Retinal pigment epithelial cell (primary cell): ENCODE data around the gene SERAC1.

Experiments used
- DNase-seq: peaks from one replicate; pipeline ENCODE4 v3.0.0-alpha.2; 2010; ENCODE audit warnings: low read depth
- H3K4me3 ChIP-seq: 2 replicates; pipeline ENCODE4 v1.5.1; 2011; ENCODE audit warnings: mild to moderate bottlenecking, low read length, control low read depth, moderate library complexity
- TF ChIP-seq, protein P1 (sequence below): conservative IDR thresholded peaks from 2 replicates; pipeline ENCODE4 v1.5.1; 2011; ENCODE audit warnings: low read depth, low read length, control low read depth, inconsistent platforms

The SERAC1 gene

DNA sequence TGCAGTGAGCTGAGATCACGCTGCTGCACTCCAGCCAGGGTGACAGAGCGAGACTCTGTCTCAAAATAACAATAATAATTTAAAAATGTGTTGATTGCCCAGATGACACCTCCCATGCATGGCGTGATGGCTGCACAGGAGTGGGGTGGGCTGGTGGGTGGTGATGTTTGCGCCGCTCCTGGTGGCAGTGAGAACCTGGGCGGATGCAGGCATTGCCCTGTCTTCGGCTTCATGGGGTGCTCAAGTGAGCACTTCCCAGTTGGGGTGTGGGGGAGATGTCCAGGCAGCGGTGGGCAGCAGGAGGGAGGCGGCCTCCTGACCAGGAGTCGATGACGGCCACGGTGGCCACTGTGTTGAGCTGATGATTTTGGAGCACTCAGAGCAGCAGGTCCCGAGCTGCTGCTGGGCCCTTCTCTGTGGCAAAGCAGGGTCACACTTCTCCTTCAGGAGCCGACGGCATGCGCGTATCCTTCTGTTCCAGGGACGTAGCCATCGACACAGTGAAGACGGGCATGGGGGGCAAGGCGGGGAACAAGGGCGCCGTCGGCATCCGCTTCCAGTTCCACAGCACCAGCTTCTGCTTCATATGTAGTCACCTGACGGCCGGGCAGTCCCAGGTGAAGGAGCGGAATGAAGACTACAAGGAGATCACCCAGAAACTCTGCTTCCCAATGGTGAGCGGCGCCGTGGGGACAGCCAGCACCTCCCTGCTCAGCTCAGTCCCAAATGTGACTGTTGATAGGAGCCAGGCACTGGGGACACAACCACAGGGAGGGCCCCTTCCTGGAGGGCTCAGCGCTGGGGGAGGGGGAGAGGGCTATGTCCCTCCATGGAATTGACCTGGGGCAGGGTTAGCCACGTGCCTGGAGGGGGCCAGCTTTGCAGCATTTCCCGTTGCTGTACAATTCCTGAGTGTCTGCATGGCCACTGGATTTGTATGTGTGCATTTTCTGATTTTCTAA is 96.7 kb downstream of the SERAC1 start:
- H3K4me3 ChIP-seq, result no peak overlapping the region
- no peak for DNase-seq
- TF ChIP-seq, protein P1, sequence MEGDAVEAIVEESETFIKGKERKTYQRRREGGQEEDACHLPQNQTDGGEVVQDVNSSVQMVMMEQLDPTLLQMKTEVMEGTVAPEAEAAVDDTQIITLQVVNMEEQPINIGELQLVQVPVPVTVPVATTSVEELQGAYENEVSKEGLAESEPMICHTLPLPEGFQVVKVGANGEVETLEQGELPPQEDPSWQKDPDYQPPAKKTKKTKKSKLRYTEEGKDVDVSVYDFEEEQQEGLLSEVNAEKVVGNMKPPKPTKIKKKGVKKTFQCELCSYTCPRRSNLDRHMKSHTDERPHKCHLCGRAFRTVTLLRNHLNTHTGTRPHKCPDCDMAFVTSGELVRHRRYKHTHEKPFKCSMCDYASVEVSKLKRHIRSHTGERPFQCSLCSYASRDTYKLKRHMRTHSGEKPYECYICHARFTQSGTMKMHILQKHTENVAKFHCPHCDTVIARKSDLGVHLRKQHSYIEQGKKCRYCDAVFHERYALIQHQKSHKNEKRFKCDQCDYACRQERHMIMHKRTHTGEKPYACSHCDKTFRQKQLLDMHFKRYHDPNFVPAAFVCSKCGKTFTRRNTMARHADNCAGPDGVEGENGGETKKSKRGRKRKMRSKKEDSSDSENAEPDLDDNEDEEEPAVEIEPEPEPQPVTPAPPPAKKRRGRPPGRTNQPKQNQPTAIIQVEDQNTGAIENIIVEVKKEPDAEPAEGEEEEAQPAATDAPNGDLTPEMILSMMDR, result no peak

DNA sequence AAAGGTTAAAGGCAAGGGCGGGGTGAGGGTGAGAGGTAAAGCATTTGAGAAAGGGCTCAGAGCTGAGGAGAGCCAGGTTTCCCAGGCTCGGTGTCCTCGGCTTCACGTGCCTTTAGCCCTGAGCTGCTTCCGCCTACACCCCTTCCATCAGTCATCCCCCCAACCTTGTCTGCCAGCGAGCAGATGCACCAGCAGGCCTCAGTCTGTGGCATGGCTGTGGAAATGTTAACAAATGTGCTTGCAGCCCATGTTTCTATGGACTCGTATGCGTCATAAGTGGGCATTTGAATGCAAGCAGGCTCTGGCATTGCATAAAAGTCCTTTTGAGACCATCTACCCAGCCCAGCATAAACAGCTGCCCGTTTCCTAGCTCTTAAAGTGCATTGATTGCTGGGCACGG is 97.5 kb downstream of the SERAC1 start:
- no peak overlapping the region for H3K4me3 ChIP-seq
- DNase-seq, result no peak
- TF ChIP-seq, protein P1, result no peak

DNA sequence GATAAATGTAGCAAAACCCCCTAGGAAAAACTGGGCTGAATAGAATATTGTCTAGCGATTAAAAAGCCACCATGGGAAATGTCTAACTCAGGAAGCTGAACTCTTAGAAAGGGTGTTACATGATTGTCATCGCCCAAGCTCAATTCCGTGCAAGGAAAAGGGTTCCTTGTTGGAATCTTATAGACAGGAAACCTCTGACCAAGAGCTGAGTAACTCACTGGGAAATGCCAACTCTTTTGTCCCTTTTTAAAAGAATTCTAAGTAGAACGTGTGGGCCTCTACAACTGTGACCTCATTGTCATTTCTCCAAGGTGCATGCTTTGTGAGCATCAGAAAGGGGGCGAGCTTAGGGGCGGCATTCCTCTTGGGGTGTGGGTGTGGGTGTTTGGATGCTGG is 98.3 kb downstream of the SERAC1 start:
- TF ChIP-seq, protein P1, result no peak
- DNase-seq, result no peak
- H3K4me3 ChIP-seq, result no peak overlapping the region

DNA sequence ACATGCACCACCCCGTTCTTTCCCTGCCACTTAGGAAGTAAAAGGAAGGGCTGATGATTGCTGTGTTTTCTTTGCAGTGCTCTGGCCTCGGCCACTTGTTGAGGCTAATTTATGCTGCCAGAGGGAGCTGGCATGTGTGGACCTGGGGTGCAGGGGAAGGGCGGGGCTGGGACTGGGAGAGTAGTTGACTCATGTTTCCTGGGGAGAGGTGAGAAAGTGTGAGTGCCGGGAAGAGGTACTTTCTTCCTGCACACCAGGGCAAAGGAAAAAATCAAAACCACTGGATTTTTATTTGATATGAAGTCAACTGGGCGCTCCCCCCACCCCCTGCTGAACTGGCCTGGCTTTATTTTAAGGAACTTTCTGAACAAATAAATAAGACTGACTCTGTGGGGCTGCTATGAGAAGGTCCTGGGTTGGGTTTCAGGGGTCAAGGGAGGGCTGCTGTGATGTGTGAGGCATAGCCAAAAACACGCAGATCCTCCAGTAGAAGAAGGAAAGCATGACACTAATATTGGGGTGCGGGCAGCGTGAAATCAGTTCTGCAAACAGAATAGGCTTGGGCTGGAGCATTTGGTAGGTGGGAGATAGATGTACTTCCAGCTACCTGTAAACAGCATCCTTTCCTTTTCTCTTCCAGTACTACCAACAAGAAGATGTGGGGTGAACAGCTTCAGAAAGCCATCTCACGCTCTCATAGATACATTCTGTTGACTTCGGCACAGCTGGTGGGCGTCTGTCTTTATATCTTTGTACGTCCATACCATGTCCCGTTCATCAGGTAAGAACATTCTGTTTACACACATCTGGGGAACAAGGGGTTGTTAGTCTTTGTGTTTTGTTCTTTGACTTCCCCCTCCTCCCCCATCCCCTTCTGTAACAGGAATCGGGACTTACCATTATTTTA is 98.9 kb downstream of the SERAC1 start:
- H3K4me3 ChIP-seq, result no peak overlapping the region
- DNase-seq, result no peak
- TF ChIP-seq, protein P1, result no peak

DNA sequence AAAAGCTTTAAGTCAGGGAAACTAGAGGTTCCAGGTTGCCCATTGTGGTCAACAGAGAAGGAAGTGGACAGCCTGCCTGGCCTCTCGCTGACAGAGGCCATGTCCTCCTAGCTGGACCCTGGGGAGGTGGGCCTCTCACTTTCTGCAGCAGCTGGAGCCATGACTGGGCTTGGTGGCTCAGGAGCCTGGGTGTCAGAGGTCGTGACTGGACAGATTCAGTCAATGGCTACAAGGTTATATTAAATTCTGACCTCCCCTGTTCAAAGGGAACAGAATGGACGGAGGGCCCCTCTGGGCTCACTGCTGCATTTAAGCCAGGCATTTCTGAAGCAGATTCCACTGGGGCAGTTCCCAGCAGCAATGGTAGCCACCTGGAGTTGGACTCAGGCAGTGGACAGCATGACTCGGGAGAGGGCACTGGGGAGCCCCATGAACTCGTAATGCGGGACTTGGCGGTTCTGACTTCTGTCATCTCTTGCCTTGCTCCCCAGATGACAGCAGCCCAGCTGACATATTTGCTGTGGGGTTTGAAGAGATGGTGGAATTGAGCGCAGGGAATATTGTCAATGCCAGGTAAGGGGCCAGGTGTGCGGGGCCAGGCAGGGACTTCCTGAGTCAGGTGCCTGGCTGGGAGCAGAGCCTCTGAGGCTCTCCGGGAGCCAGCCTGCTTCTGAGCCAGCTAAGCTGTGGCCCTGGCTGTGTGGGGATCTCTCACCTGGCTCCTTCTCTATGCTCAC is 99.7 kb downstream of the SERAC1 start:
- H3K4me3 ChIP-seq, result no peak overlapping the region
- no peak for DNase-seq

DNA sequence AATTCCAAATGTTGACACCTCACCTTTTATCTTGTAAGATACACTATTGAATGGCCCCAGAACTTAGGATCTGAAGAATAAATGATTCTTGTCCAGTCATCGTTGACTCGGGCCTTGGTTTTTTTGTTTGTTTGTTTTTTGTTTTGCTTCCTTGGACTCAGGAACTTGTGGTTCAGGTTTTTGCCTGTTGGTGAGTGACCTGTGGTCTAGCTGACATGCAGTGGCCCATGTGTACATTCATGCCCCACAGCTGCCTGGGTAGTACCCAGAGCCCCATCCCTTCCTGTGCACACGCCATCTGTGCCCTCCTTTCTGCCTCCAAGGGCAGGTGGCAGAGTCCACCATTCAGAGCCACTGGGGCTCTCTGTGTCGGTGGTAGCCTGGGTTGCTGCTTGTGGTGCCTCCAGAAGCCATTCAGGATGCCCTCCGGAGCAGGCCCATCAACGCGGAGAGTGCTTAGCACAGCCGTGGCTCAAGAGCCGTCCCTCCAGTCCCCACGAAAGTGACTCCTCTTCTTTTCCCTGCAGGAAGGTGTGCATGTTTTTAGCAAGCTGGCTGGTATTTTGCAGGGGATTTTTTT is 100.5 kb downstream of the SERAC1 start:
- H3K4me3 ChIP-seq, result no peak overlapping the region
- no peak for DNase-seq
- TF ChIP-seq, protein P1, result no peak

More for the DNA sequence above, 99.7 kb downstream of the SERAC1 start:
- TF ChIP-seq, protein P1, result no peak
